Upper lobe of right lung (tissue), 1 donor: Measurements from ENCODE around the gene NIPAL4. TPM values are rescaled to one million over a fixed set of nuclear protein-coding genes. Genes with fewer than 3 reads are reported as not detected.

Experiments
- ATAC-seq: fragments of 200-7000 bp; cut with Tn5 transposase; one replicate; pipeline ENCODE4 v1.9.1; 2020; ENCODE audit warnings: mild to moderate bottlenecking, moderate library complexity
- DNase-seq: peaks from one replicate; pipeline ENCODE4 v3.0.0-alpha.2; 2020
- H3K27ac ChIP-seq: fragments of 200-600 bp; one replicate; pipeline ENCODE4 v1.8.0; 2022
- H3K27me3 ChIP-seq: fragments of 200-600 bp; one replicate; pipeline ENCODE4 v1.8.0; 2022; ENCODE audit warnings: mild to moderate bottlenecking
- H3K36me3 ChIP-seq: fragments of 200-600 bp; one replicate; pipeline ENCODE4 v1.8.0; 2022
- H3K4me1 ChIP-seq: fragments of 200-600 bp; one replicate; pipeline ENCODE4 v1.8.0; 2022
- H3K4me3 ChIP-seq: fragments of 200-600 bp; one replicate; pipeline ENCODE4 v1.8.0; 2022; ENCODE audit warnings: mild to moderate bottlenecking
- H3K9me3 ChIP-seq: fragments of 200-600 bp; one replicate; pipeline ENCODE4 v1.8.0; 2022
- intact Hi-C: fragments of 100-400 bp; cut with DNase I; formaldehyde crosslinking; loops from one replicate; pipeline ENCODE4 v1.11.0; 2022
- total RNA-seq: library from RNA; stranded (reverse); fragmentation: NEBNext Ultra II Directional; extraction: Animal tissue kit (Norgen Biotek cat#: 25700); gene quantifications from one replicate; pipeline ENCODE4 v1.2.1, GENCODE V29; 2021
- TF ChIP-seq, protein P1 (sequence below): fragments of 200-600 bp; IDR thresholded peaks from one replicate; pipeline ENCODE4 v1.8.0; 2022; ENCODE audit warnings: antibody characterized with exemption
- donor health status: DM: no; HTN: yes; CAD: no; lungs with severe emphysema.

The NIPAL4 gene
- total RNA-seq, 1 donor from 2014 or later: not detected

DNA sequence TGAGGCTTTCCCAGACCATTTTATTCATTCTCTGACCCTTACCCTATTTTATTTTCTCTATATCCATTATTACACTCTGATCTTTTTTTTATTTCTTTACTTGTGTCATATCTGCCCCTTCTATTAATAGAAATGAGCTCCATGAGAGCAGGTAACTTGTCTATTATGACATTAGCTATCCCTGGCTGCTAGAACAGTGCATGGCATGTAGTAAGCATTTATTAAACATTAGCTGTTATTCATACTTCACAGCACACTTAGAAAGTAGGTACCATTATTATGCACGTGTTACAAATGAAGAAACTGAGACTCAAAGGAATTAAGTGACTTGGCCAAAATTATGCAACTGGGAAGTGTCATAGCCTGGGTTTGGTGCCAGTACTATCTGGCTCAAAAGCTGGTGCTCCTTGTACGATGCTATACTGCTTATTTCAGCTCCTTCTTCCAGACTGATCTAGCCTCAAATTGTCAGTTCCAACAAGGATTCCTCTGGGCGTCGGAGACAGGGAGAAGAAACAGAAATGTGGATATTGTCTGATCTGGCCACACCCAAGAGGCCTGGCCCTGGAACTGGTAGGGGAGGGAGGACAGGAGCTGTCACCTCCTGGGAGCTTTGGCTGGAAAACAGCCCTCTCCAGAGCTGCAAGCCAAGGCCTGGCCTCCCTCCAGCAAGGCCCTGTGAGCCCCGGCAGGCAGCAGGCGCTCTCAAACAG is 10.8 kb upstream of the NIPAL4 start:
- H3K4me3 ChIP-seq: no peak overlapping the region
- no peaks in the 10 kb centered on the region for H3K27me3 ChIP-seq
- TF ChIP-seq, protein P1, sequence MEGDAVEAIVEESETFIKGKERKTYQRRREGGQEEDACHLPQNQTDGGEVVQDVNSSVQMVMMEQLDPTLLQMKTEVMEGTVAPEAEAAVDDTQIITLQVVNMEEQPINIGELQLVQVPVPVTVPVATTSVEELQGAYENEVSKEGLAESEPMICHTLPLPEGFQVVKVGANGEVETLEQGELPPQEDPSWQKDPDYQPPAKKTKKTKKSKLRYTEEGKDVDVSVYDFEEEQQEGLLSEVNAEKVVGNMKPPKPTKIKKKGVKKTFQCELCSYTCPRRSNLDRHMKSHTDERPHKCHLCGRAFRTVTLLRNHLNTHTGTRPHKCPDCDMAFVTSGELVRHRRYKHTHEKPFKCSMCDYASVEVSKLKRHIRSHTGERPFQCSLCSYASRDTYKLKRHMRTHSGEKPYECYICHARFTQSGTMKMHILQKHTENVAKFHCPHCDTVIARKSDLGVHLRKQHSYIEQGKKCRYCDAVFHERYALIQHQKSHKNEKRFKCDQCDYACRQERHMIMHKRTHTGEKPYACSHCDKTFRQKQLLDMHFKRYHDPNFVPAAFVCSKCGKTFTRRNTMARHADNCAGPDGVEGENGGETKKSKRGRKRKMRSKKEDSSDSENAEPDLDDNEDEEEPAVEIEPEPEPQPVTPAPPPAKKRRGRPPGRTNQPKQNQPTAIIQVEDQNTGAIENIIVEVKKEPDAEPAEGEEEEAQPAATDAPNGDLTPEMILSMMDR: no peak
- H3K4me1 ChIP-seq: no peaks in the 10 kb centered on the region
- no peak for DNase-seq
- intact Hi-C loops: no loop called here
- peak; percentile 28 for ATAC-seq
- H3K27ac ChIP-seq: no peak overlapping the region
- no peaks in the 10 kb centered on the region for H3K36me3 ChIP-seq
- H3K9me3 ChIP-seq: no peaks in the 10 kb centered on the region

DNA sequence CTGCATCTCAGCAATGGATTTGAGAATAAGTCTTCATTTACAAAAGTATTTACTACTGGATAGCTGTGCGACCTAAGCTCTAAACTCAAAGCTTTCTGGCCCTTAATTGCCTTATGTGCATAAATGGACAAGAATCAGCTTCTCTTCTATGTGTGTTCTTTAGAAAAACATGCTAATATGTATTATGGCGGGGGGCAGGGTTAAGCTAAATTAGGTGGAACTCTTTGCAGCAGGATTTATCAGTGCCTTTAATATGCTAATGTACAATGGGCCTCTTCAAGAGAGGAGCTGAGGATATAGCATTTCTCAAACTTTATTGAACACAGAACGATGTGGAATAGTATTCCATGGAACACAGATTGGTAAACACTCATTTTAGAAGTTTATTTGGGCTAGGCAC is 10.0 kb upstream of the NIPAL4 start:
- intact Hi-C loops: no loop called here
- H3K4me3 ChIP-seq: no peak overlapping the region
- DNase-seq (no peak), ATAC-seq (no peak)
- no peaks in the 10 kb centered on the region for H3K9me3 ChIP-seq
- TF ChIP-seq, protein P1: no peak
- H3K27ac ChIP-seq: no peak overlapping the region
- H3K4me1 ChIP-seq: no peaks in the 10 kb centered on the region
- H3K27me3 ChIP-seq: no peaks in the 10 kb centered on the region
- no peaks in the 10 kb centered on the region for H3K36me3 ChIP-seq

DNA sequence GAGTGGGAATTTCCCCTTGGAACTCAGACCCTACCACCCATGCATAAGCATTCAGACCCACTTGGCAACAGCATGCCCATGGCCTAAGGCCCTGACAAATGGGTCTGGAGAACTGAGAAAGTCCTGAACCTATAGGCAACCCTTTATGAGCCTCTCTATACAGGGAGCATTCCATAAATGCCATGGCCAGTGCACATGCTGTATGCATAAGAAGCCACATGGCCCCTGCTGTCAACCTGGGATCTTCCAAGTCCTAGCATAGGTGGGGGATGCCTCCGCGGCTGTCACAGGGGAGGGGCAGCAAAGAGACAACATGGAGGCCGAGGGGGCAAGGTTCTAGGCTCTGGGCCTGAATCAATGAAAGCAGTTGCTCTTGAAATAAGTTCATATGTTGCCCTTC is 8.2 kb upstream of the NIPAL4 start:
- DNase-seq: no peak
- no peaks in the 10 kb centered on the region for H3K27me3 ChIP-seq
- no peak overlapping the region for H3K27ac ChIP-seq
- TF ChIP-seq, protein P1: no peak
- H3K4me1 ChIP-seq: no peaks in the 10 kb centered on the region
- H3K36me3 ChIP-seq: no peaks in the 10 kb centered on the region
- intact Hi-C loops: no loop called here
- no peaks in the 10 kb centered on the region for H3K9me3 ChIP-seq
- H3K4me3 ChIP-seq: no peak overlapping the region
- ATAC-seq: no peak

DNA sequence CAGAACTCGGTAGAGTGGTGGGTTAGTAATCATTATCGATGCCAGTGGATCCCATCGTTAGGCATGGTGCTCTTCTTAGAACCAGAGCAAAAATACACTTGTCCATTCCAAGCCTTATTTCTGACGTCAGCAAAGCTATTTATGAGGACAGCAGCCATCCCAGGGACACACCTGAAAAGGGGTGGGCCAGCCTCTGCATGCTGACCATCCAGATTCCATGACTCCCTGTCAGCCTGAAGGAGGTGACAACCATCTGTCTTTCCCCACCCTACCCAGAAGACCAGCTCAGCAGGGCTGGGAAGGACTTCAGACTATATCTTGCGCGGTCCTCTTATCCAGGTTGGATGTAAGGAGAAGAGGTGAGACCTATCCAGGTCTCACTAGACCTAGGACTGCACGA is 5.7 kb upstream of the NIPAL4 start:
- no peak for DNase-seq
- TF ChIP-seq, protein P1: no peak
- no peaks in the 10 kb centered on the region for H3K4me1 ChIP-seq
- H3K36me3 ChIP-seq: no peaks in the 10 kb centered on the region
- no peak overlapping the region for H3K27ac ChIP-seq
- no peak overlapping the region for H3K4me3 ChIP-seq
- H3K27me3 ChIP-seq: no peaks in the 10 kb centered on the region
- intact Hi-C loops: no loop called here
- H3K9me3 ChIP-seq: no peaks in the 10 kb centered on the region
- no peak for ATAC-seq

- DNase-seq (no peak), ATAC-seq (no peak)
- H3K27ac ChIP-seq: no peak overlapping the region
- H3K9me3 ChIP-seq: no peaks in the 10 kb centered on the region
- no peak overlapping the region for H3K4me3 ChIP-seq
- H3K36me3 ChIP-seq: no peaks in the 10 kb centered on the region
- H3K4me1 ChIP-seq: peaks cover 5% of the 10 kb centered on the region
- TF ChIP-seq, protein P1: no peak
- H3K27me3 ChIP-seq: peaks cover 4% of the 10 kb centered on the region
- intact Hi-C loops: no loop called here
Observed at GRCh38 chr5:157455057-157455456, 5.0 kb upstream of the NIPAL4 start.

GRCh38 chr5:157456301-157456700 is 3.7 kb upstream of the NIPAL4 start:
- ATAC-seq (no peak), DNase-seq (no peak)
- no peaks in the 10 kb centered on the region for H3K9me3 ChIP-seq
- no peak overlapping the region for H3K27ac ChIP-seq
- H3K27me3 ChIP-seq: peaks cover 17% of the 10 kb centered on the region
- TF ChIP-seq, protein P1: no peak
- no peaks in the 10 kb centered on the region for H3K36me3 ChIP-seq
- peaks cover 8% of the 10 kb centered on the region for H3K4me1 ChIP-seq
- H3K4me3 ChIP-seq: no peak overlapping the region
- intact Hi-C loops: no loop called here
